Spleen (tissue), 7 donors: Measurements from ENCODE around the gene NEK1.

Experiments
- POLR2A ChIP-seq, 3 donors: fragments of 450-650 bp; IDR thresholded peaks; one replicate each; pipeline ENCODE4 v1.5.1; 2017; ENCODE audit warnings: antibody characterized with exemption in 3 of 3, mild to moderate bottlenecking in 1 of 3
- POLR2AphosphoS5 ChIP-seq, 3 donors: sonication (generic); formaldehyde crosslinking; IDR thresholded peaks; one replicate each; pipeline ENCODE4 v1.5.1; 2017; ENCODE audit warnings: antibody characterized with exemption in 3 of 3
- TF ChIP-seq, protein P1 (sequence below), 11 experiments: fragments of 200-600 bp in 7 of 11; fragments of 450-650 bp in 4 of 11; sonication (generic) in 4 of 11; IDR thresholded peaks in 8 of 11; conservative IDR thresholded peaks in 3 of 11; 1 replicate in 7 of 11; 2 replicates in 4 of 11; pipeline versions ENCODE4 v1.4.0 to v1.8.0; 2016 to 2021; ENCODE audit warnings: antibody characterized with exemption in 11 of 11, inconsistent platforms in 4 of 11, mild to moderate bottlenecking in 1 of 11
- donor health status: DM: no; HTN: no; CAD: no; lungs with moderate emphysema.
- donor health status: DM: no; HTN: no; CAD: no.
- donor health status: DM: no; HTN: no; CAD: no.

DNA sequence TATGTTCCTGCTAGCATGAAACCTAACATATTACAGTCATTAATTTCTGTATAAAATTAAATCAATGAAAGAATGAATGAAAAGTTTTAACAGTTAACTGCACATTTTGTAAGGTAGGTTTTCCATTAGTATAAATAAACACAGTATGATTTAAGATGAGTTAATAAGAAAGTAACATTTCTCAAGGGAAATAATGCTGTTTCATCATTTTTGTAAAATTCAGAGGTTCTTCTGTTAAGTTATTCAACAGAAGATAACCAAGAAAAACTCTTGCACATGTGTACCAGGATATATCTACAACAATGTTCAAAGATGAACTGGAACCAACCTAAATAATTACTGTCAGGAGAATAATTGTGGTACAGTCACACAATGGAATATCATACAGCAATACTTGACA lies 88.6 kb downstream of the NEK1 start:
- TF ChIP-seq, protein P1, sequence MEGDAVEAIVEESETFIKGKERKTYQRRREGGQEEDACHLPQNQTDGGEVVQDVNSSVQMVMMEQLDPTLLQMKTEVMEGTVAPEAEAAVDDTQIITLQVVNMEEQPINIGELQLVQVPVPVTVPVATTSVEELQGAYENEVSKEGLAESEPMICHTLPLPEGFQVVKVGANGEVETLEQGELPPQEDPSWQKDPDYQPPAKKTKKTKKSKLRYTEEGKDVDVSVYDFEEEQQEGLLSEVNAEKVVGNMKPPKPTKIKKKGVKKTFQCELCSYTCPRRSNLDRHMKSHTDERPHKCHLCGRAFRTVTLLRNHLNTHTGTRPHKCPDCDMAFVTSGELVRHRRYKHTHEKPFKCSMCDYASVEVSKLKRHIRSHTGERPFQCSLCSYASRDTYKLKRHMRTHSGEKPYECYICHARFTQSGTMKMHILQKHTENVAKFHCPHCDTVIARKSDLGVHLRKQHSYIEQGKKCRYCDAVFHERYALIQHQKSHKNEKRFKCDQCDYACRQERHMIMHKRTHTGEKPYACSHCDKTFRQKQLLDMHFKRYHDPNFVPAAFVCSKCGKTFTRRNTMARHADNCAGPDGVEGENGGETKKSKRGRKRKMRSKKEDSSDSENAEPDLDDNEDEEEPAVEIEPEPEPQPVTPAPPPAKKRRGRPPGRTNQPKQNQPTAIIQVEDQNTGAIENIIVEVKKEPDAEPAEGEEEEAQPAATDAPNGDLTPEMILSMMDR (IDR thresholded peaks at IDR 0.05 in 8 of 11, conservative IDR thresholded peaks at IDR 0.05 in 3 of 11) = no peak
- TF ChIP-seq POLR2AphosphoS5 (IDR thresholded peaks at IDR 0.05) (no peak), POLR2A (IDR thresholded peaks at IDR 0.05) (no peak)
